H9 (cell line): ENCODE data around the gene ANKRD62. TPM values are rescaled to one million over a fixed set of nuclear protein-coding genes. Genes with fewer than 3 reads are reported as not detected.

Experiments
- DNase-seq: peaks from one replicate; pipeline ENCODE4 v3.0.0-alpha.2; 2017
- H2AFZ ChIP-seq: one replicate; pipeline ENCODE4 v1.6.1; 2013; ENCODE audit warnings: mild to moderate bottlenecking, low read length, control low read depth, moderate library complexity
- H2AK5ac ChIP-seq: 2 replicates; pipeline ENCODE4 v1.6.1; 2013; ENCODE audit warnings: low read length, control low read depth, mixed read lengths; ENCODE audit not compliant: insufficient read length
- H2BK120ac ChIP-seq: one replicate; pipeline ENCODE4 v1.6.1; 2013; ENCODE audit warnings: low read depth, mild to moderate bottlenecking, low read length, control low read depth, inconsistent platforms; ENCODE audit not compliant: poor library complexity, severe bottlenecking
- H2BK12ac ChIP-seq: 2 replicates; pipeline ENCODE4 v1.6.1; 2013; ENCODE audit warnings: low read length, control low read depth, mixed read lengths, low read depth; ENCODE audit not compliant: insufficient read length
- H2BK15ac ChIP-seq: 2 replicates; pipeline ENCODE4 v1.6.1; 2013; ENCODE audit warnings: low read depth, low read length, control low read depth
- H2BK20ac ChIP-seq: one replicate; pipeline ENCODE4 v1.6.1; 2013; ENCODE audit warnings: low read depth, mild to moderate bottlenecking, low read length, control low read depth, inconsistent platforms; ENCODE audit not compliant: poor library complexity, severe bottlenecking
- H2BK5ac ChIP-seq: 2 replicates; pipeline ENCODE4 v1.6.1; 2013; ENCODE audit warnings: low read length, control low read depth, mixed read lengths; ENCODE audit not compliant: insufficient read length
- H3K14ac ChIP-seq: 2 replicates; pipeline ENCODE4 v1.6.1; 2013; ENCODE audit warnings: low read length, control low read depth; ENCODE audit not compliant: insufficient read depth
- H3K18ac ChIP-seq: 2 replicates; pipeline ENCODE4 v1.6.1; 2013; ENCODE audit warnings: low read depth, mild to moderate bottlenecking, mixed read lengths, low read length, control low read depth; ENCODE audit not compliant: insufficient read length
- H3K23ac ChIP-seq: 2 replicates; pipeline ENCODE4 v1.6.1; 2013; ENCODE audit warnings: low read length, control low read depth, mixed read lengths, low read depth; ENCODE audit not compliant: insufficient read length
- H3K23me2 ChIP-seq: 2 replicates; pipeline ENCODE4 v1.6.1; 2013; ENCODE audit warnings: low read depth, mild to moderate bottlenecking, mixed read lengths, low read length, control low read depth; ENCODE audit not compliant: insufficient read length, poor library complexity, severe bottlenecking
- H3K27ac ChIP-seq: 2 replicates; pipeline ENCODE4 v1.5.1; 2013; ENCODE audit warnings: low read length, control low read depth, mixed read lengths, low read depth; ENCODE audit not compliant: insufficient read length
- H3K27me3 ChIP-seq: 2 replicates; pipeline ENCODE4 v1.6.1; 2013; ENCODE audit warnings: low read length, control low read depth, inconsistent platforms; ENCODE audit not compliant: insufficient read depth
- H3K4ac ChIP-seq: 2 replicates; pipeline ENCODE4 v1.6.1; 2013; ENCODE audit warnings: low read depth, mild to moderate bottlenecking, control low read depth, inconsistent platforms, low read length, moderate library complexity
- H3K4me1 ChIP-seq: 2 replicates; pipeline ENCODE4 v1.6.1; 2013; ENCODE audit warnings: low read length, control low read depth, inconsistent platforms; ENCODE audit not compliant: insufficient read depth
- H3K4me2 ChIP-seq: 2 replicates; pipeline ENCODE4 v1.6.1; 2013; ENCODE audit warnings: low read length, control low read depth, mixed read lengths; ENCODE audit not compliant: insufficient read length, insufficient read depth
- H3K56ac ChIP-seq: 2 replicates; pipeline ENCODE4 v1.6.1; 2013; ENCODE audit warnings: low read depth, mild to moderate bottlenecking, mixed read lengths, low read length, control low read depth; ENCODE audit not compliant: insufficient read length
- H3K79me1 ChIP-seq: 2 replicates; pipeline ENCODE4 v1.6.1; 2013; ENCODE audit warnings: low read depth, mild to moderate bottlenecking, moderate library complexity, low read length, control low read depth, inconsistent platforms; ENCODE audit not compliant: insufficient read depth, poor library complexity, severe bottlenecking
- H3K79me2 ChIP-seq: 2 replicates; pipeline ENCODE4 v1.6.1; 2013; ENCODE audit warnings: low read length, control low read depth, inconsistent platforms; ENCODE audit not compliant: insufficient read depth
- H3K9ac ChIP-seq: 2 replicates; pipeline ENCODE4 v1.6.1; 2013; ENCODE audit warnings: low read length, control low read depth, mixed read lengths; ENCODE audit not compliant: insufficient read length; ENCODE audit errors: extremely low read depth
- H3K9me3 ChIP-seq: one replicate; pipeline ENCODE4 v1.6.1; 2013; ENCODE audit warnings: low read depth, low read length, inconsistent platforms; ENCODE audit not compliant: control insufficient read depth
- H3T11ph ChIP-seq: one replicate; pipeline ENCODE4 v1.6.1; 2013; ENCODE audit warnings: mild to moderate bottlenecking, low read length, control low read depth, inconsistent platforms
- H4K20me1 ChIP-seq: one replicate; pipeline ENCODE4 v1.6.1; 2013; ENCODE audit not compliant: control insufficient read depth, insufficient read length, insufficient read depth
- H4K5ac ChIP-seq: 2 replicates; pipeline ENCODE4 v1.6.1; 2013; ENCODE audit warnings: low read depth, mild to moderate bottlenecking, mixed read lengths, low read length, control low read depth; ENCODE audit not compliant: insufficient read length
- H4K8ac ChIP-seq: replicated peaks from 2 replicates; pipeline ENCODE4 v1.6.1; 2013; ENCODE audit warnings: low read length, control low read depth, mixed read lengths, low read depth; ENCODE audit not compliant: insufficient read length
- H4K91ac ChIP-seq: 2 replicates; pipeline ENCODE4 v1.6.1; 2013; ENCODE audit warnings: low read depth, mild to moderate bottlenecking, moderate library complexity, mixed read lengths, low read length, control low read depth; ENCODE audit not compliant: insufficient read length
- H3K27ac Mint-ChIP-seq, 3 experiments: 2 replicates in 2 of 3; 3 replicates in 1 of 3; pipeline ENCODE4 v1.8.0; 2020 to 2021; ENCODE audit warnings: mixed read lengths in 3 of 3, mild to moderate bottlenecking in 1 of 3, moderate library complexity in 1 of 3
- H3K27me3 Mint-ChIP-seq: 2 replicates; pipeline ENCODE4 v1.8.0; 2021; ENCODE audit warnings: low read depth, mild to moderate bottlenecking, moderate library complexity, mixed read lengths
- H3K36me3 Mint-ChIP-seq, 3 experiments: 2 replicates in 2 of 3; 3 replicates in 1 of 3; pipeline ENCODE4 v1.8.0; 2020 to 2021; ENCODE audit warnings: low read depth in 3 of 3, mixed read lengths in 3 of 3; ENCODE audit not compliant: insufficient read depth in 1 of 3
- H3K4me1 Mint-ChIP-seq, 2 experiments: 2 replicates each; pipeline ENCODE4 v1.8.0; 2020; ENCODE audit warnings: mixed read lengths in 2 of 2
- H3K4me3 Mint-ChIP-seq, 2 experiments: 2 replicates in 1 of 2; 3 replicates in 1 of 2; pipeline ENCODE4 v1.8.0; 2020 to 2021; ENCODE audit warnings: mild to moderate bottlenecking in 2 of 2, mixed read lengths in 2 of 2, moderate library complexity in 1 of 2
- H3K9me3 Mint-ChIP-seq, 2 experiments: 2 replicates in 1 of 2; 3 replicates in 1 of 2; pipeline ENCODE4 v1.8.0; 2020; ENCODE audit warnings: mild to moderate bottlenecking in 2 of 2, mixed read lengths in 2 of 2, moderate library complexity in 1 of 2
- WGBS: extraction: QIAGEN DNeasy Blood & Tissue Kit; methylation state at CpG from one replicate; pipeline ENCODE4 v1.1.7; 2013; ENCODE audit warnings: missing lambda C conversion rate, low lambda C conversion rate, mixed read lengths; ENCODE audit not compliant: insufficient read length; ENCODE audit errors: extremely low coverage; 5-methylcytosine and 5-hydroxymethylcytosine counted together
- total RNA-seq: library from RNA; stranded (reverse); gene quantifications from 2 replicates; pipeline ENCODE4 v1.2.1, GENCODE V29; 2021
- TF ChIP-seq, protein P1 (sequence below): fragments of 200-600 bp; sonication (generic); conservative IDR thresholded peaks from 3 replicates; pipeline ENCODE4 v1.8.0; 2021; ENCODE audit warnings: antibody characterized with exemption, mild to moderate bottlenecking

The ANKRD62 gene
- total RNA-seq, 1 experiment from 2014 or later: not detected

DNA sequence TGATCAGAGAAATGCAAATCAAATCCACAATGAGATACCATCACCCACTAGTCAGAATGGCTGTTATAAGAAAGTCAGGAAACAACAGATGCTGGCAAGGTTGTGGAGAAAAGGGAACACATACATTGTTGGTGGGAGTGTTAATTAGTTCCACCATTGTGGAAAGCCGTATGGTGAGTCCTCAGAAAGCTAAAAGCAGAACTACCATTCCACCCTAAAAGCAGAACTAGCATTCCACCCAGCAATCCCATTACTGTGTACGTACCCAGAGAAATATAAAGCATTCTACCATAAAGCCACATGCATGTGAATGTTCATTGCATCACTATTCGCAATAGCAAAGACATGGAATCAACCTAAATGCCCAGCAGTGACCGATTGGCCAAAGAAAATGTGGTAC lies 60.7 kb downstream of the ANKRD62 start:
- Histone ChIP-seq H4K20me1 (no peaks in the 10 kb centered on the region), H3K23ac (no peak overlapping the region), H3K4me1 (no peaks in the 10 kb centered on the region), H3K9me3 (no peaks in the 10 kb centered on the region), H2BK15ac (no peak overlapping the region), H4K8ac (no peak overlapping the region), H3K79me2 (no peaks in the 10 kb centered on the region), H3K4me2 (no peak overlapping the region), H3K9ac (no peak overlapping the region), H3K18ac (no peak overlapping the region), H3K4ac (no peak overlapping the region), H3T11ph (no peak overlapping the region), H4K5ac (no peak overlapping the region), H4K91ac (no peak overlapping the region), H3K14ac (no peak overlapping the region), H3K27me3 (no peaks in the 10 kb centered on the region), H2AK5ac (no peak overlapping the region), H2AFZ (no peak overlapping the region), H2BK20ac (no peak overlapping the region), H2BK5ac (no peak overlapping the region), H3K56ac (no peak overlapping the region), H3K27ac (no peak overlapping the region), H2BK120ac (no peak overlapping the region), H3K79me1 (no peaks in the 10 kb centered on the region), H3K23me2 (no peaks in the 10 kb centered on the region), H2BK12ac (no peak overlapping the region)
- Mint-ChIP-seq H3K4me1 (peaks cover 0 to 10% of the 10 kb centered on the region in 2 experiments; a peak in 1 of 4 replicates), H3K4me3 (no peak overlapping the region), H3K9me3 (peaks cover 0 to 3% of the 10 kb centered on the region in 2 experiments; a peak in 1 of 5 replicates), H3K27me3 (no peaks in the 10 kb centered on the region; the same call in 1 of the 2 replicates), H3K36me3 (no peaks in the 10 kb centered on the region), H3K27ac (no peak overlapping the region)
- WGBS: no CpG with 5 or more reads among the region's 4 CpGs
- DNase-seq: no peak
- TF ChIP-seq, protein P1, sequence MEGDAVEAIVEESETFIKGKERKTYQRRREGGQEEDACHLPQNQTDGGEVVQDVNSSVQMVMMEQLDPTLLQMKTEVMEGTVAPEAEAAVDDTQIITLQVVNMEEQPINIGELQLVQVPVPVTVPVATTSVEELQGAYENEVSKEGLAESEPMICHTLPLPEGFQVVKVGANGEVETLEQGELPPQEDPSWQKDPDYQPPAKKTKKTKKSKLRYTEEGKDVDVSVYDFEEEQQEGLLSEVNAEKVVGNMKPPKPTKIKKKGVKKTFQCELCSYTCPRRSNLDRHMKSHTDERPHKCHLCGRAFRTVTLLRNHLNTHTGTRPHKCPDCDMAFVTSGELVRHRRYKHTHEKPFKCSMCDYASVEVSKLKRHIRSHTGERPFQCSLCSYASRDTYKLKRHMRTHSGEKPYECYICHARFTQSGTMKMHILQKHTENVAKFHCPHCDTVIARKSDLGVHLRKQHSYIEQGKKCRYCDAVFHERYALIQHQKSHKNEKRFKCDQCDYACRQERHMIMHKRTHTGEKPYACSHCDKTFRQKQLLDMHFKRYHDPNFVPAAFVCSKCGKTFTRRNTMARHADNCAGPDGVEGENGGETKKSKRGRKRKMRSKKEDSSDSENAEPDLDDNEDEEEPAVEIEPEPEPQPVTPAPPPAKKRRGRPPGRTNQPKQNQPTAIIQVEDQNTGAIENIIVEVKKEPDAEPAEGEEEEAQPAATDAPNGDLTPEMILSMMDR: no peak
